ENCODE results near the gene MCM5.

Gene MCM5

GRCh38 chr22:35369996-35370395 is 29.9 kb upstream of the MCM5 start:
- no peak for DNase-seq (ENCODE audit: low spot score in 2 of 2)
- Mint-ChIP-seq H3K4me1 (peaks cover 17% of the 10 kb centered on the region), H3K9me3 (no peaks in the 10 kb centered on the region), H3K27ac (no peak overlapping the region), H3K36me3 (no peaks in the 10 kb centered on the region), H3K4me3 (no peak overlapping the region), H3K27me3 (no peaks in the 10 kb centered on the region)
- ATAC-seq (ENCODE audit: low read depth) = no peak

GRCh38 chr22:35373781-35374180 is 26.2 kb upstream of the MCM5 start:
- Mint-ChIP-seq H3K4me1 (peaks cover 28% of the 10 kb centered on the region), H3K27me3 (no peaks in the 10 kb centered on the region), H3K9me3 (no peaks in the 10 kb centered on the region), H3K4me3 (no peak overlapping the region), H3K27ac (no peak overlapping the region), H3K36me3 (no peaks in the 10 kb centered on the region)
- no peak for ATAC-seq (ENCODE audit: low read depth)
- DNase-seq (ENCODE audit: low spot score in 2 of 2) = no peak

- Mint-ChIP-seq H3K36me3 (no peaks in the 10 kb centered on the region), H3K4me1 (peaks cover 27% of the 10 kb centered on the region), H3K4me3 (no peak overlapping the region), H3K27ac (no peak overlapping the region), H3K9me3 (no peaks in the 10 kb centered on the region), H3K27me3 (no peaks in the 10 kb centered on the region)
- ATAC-seq (ENCODE audit: low read depth) (no peak), DNase-seq (ENCODE audit: low spot score in 2 of 2) (no peak)
These were observed 24.9 kb upstream of the MCM5 start for GRCh38 chr22:35375031-35375430.

- no peaks in the 10 kb centered on the region for H3K36me3 Mint-ChIP-seq
- H3K4me1 Mint-ChIP-seq = peaks cover 30% of the 10 kb centered on the region
- H3K27ac Mint-ChIP-seq = no peak overlapping the region
- H3K4me3 Mint-ChIP-seq = no peak overlapping the region
- no peaks in the 10 kb centered on the region for H3K9me3 Mint-ChIP-seq
- DNase-seq (ENCODE audit: low spot score in 2 of 2) = no peak
- ATAC-seq (ENCODE audit: low read depth) = no peak
- no peaks in the 10 kb centered on the region for H3K27me3 Mint-ChIP-seq
These were observed 24.4 kb upstream of the MCM5 start for GRCh38 chr22:35375526-35375925.

- Mint-ChIP-seq H3K27me3 (no peaks in the 10 kb centered on the region), H3K4me3 (peak overlapping the region; percentile 30), H3K4me1 (peaks cover 35% of the 10 kb centered on the region), H3K9me3 (no peaks in the 10 kb centered on the region), H3K27ac (peak overlapping the region; percentile 89), H3K36me3 (no peaks in the 10 kb centered on the region)
- peak; percentile 25 to 55 for DNase-seq (ENCODE audit: low spot score in 2 of 2)
- peak; percentile 81 for ATAC-seq (ENCODE audit: low read depth)
These were observed 23.0 kb upstream of the MCM5 start for GRCh38 chr22:35376728-35377472.

GRCh38 chr22:35377735-35378134 is 22.2 kb upstream of the MCM5 start:
- H3K27ac Mint-ChIP-seq = peak overlapping the region; percentile 89
- H3K4me1 Mint-ChIP-seq = peaks cover 34% of the 10 kb centered on the region
- H3K9me3 Mint-ChIP-seq = no peaks in the 10 kb centered on the region
- ATAC-seq (ENCODE audit: low read depth) (no peak), DNase-seq (ENCODE audit: low spot score in 2 of 2) (no peak)
- H3K36me3 Mint-ChIP-seq = no peaks in the 10 kb centered on the region
- peak overlapping the region; percentile 30 for H3K4me3 Mint-ChIP-seq
- no peaks in the 10 kb centered on the region for H3K27me3 Mint-ChIP-seq

GRCh38 chr22:35378621-35379020 is 21.3 kb upstream of the MCM5 start:
- H3K27me3 Mint-ChIP-seq = no peaks in the 10 kb centered on the region
- peaks cover 34% of the 10 kb centered on the region for H3K4me1 Mint-ChIP-seq
- H3K27ac Mint-ChIP-seq = peak overlapping the region; percentile 62
- no peaks in the 10 kb centered on the region for H3K36me3 Mint-ChIP-seq
- no peak overlapping the region for H3K4me3 Mint-ChIP-seq
- no peak for ATAC-seq (ENCODE audit: low read depth)
- H3K9me3 Mint-ChIP-seq = no peaks in the 10 kb centered on the region
- no peak for DNase-seq (ENCODE audit: low spot score in 2 of 2)

GRCh38 chr22:35379146-35379993 is 20.6 kb upstream of the MCM5 start:
- H3K9me3 Mint-ChIP-seq = no peaks in the 10 kb centered on the region
- ATAC-seq (ENCODE audit: low read depth) = no peak
- H3K36me3 Mint-ChIP-seq = peaks cover 2% of the 10 kb centered on the region
- H3K4me1 Mint-ChIP-seq = peaks cover 35% of the 10 kb centered on the region
- peak overlapping the region; percentile 80 for H3K27ac Mint-ChIP-seq
- no peak overlapping the region for H3K4me3 Mint-ChIP-seq
- H3K27me3 Mint-ChIP-seq = no peaks in the 10 kb centered on the region
- no peak for DNase-seq (ENCODE audit: low spot score in 2 of 2)

GRCh38 chr22:35380013-35380412 is 19.9 kb upstream of the MCM5 start:
- Mint-ChIP-seq H3K36me3 (peaks cover 2% of the 10 kb centered on the region), H3K9me3 (no peaks in the 10 kb centered on the region), H3K4me3 (peak overlapping the region; percentile 82), H3K27me3 (no peaks in the 10 kb centered on the region), H3K4me1 (peaks cover 39% of the 10 kb centered on the region), H3K27ac (peak overlapping the region; percentile 80)
- DNase-seq (ENCODE audit: low spot score in 2 of 2) (no peak), ATAC-seq (ENCODE audit: low read depth) (no peak)

GRCh38 chr22:35380537-35381423 is 19.2 kb upstream of the MCM5 start, which contains the start of gene HMOX1:
HMOX1 (plus strand) TSS chr22:35381096; CDS start chr22:35381174, 78 bp downstream.
- Mint-ChIP-seq H3K9me3 (no peaks in the 10 kb centered on the region), H3K27me3 (no peaks in the 10 kb centered on the region), H3K4me1 (peaks cover 39% of the 10 kb centered on the region), H3K4me3 (peak within 1 kb of the TSS; percentile 82), H3K27ac (peak within 1 kb of the TSS; percentile 80), H3K36me3 (peaks cover 2% of the 10 kb centered on the region)
- ATAC-seq (ENCODE audit: low read depth) (peak; percentile 78), DNase-seq (ENCODE audit: low spot score in 2 of 2) (peak; percentile 54 to 61)

- Mint-ChIP-seq H3K4me3 (peak overlapping the region; percentile 82), H3K36me3 (peaks cover 4% of the 10 kb centered on the region), H3K4me1 (peaks cover 39% of the 10 kb centered on the region), H3K27ac (peak overlapping the region; percentile 80), H3K27me3 (no peaks in the 10 kb centered on the region), H3K9me3 (no peaks in the 10 kb centered on the region)
- no peak for ATAC-seq (ENCODE audit: low read depth)
- DNase-seq (ENCODE audit: low spot score in 2 of 2) = no peak
These were observed 18.4 kb upstream of the MCM5 start for GRCh38 chr22:35381424-35382009.

GRCh38 chr22:35383679-35384071 is 16.3 kb upstream of the MCM5 start:
- no peaks in the 10 kb centered on the region for H3K27me3 Mint-ChIP-seq
- H3K4me3 Mint-ChIP-seq = no peak overlapping the region
- no peak overlapping the region for H3K27ac Mint-ChIP-seq
- ATAC-seq (ENCODE audit: low read depth) = no peak
- DNase-seq (ENCODE audit: low spot score in 2 of 2) = no peak
- H3K36me3 Mint-ChIP-seq = peaks cover 6% of the 10 kb centered on the region
- H3K9me3 Mint-ChIP-seq = no peaks in the 10 kb centered on the region
- H3K4me1 Mint-ChIP-seq = peaks cover 25% of the 10 kb centered on the region

GRCh38 chr22:35384527-35384926 is 15.4 kb upstream of the MCM5 start:
- DNase-seq (ENCODE audit: low spot score in 2 of 2) (no peak), ATAC-seq (ENCODE audit: low read depth) (no peak)
- no peaks in the 10 kb centered on the region for H3K9me3 Mint-ChIP-seq
- peaks cover 12% of the 10 kb centered on the region for H3K36me3 Mint-ChIP-seq
- H3K27me3 Mint-ChIP-seq = no peaks in the 10 kb centered on the region
- no peak overlapping the region for H3K27ac Mint-ChIP-seq
- peaks cover 29% of the 10 kb centered on the region for H3K4me1 Mint-ChIP-seq
- no peak overlapping the region for H3K4me3 Mint-ChIP-seq

All from memory B cell (primary cell).